Colonic mucosa (tissue), 4 donors: ENCODE data around the gene PSAP. TPM values are rescaled to one million over a fixed set of nuclear protein-coding genes. Genes with fewer than 3 reads are reported as not detected.

ENCODE experiments used
- DNase-seq: peaks from one replicate; pipeline ENCODE4 v3.0.0-alpha.2; 2020
- H3K27ac ChIP-seq: fragments of 200-600 bp; one replicate; pipeline ENCODE4 v1.8.0; 2021
- H3K27me3 ChIP-seq: fragments of 200-600 bp; one replicate; pipeline ENCODE4 v1.8.0; 2021
- H3K36me3 ChIP-seq: fragments of 200-600 bp; one replicate; pipeline ENCODE4 v1.8.0; 2021
- H3K4me1 ChIP-seq: fragments of 200-600 bp; one replicate; pipeline ENCODE4 v1.8.0; 2021; ENCODE audit warnings: mild to moderate bottlenecking
- H3K4me3 ChIP-seq: fragments of 200-600 bp; one replicate; pipeline ENCODE4 v1.8.0; 2021
- H3K9ac ChIP-seq, 2 donors: one replicate each; pipeline ENCODE4 v1.7.0; 2013; ENCODE audit warnings: control low read depth in 2 of 2, low read depth in 2 of 2, low read length in 2 of 2
- H3K9me3 ChIP-seq: fragments of 200-600 bp; one replicate; pipeline ENCODE4 v1.8.0; 2021
- intact Hi-C: fragments of 100-400 bp; cut with DNase I; formaldehyde crosslinking; loops from one replicate; pipeline ENCODE4 v1.14.1; 2022
- total RNA-seq, 2 donors: library from RNA; stranded (reverse); fragmentation: NEBNext Ultra II Directional in 1 of 2; extraction: Animal tissue kit (Norgen Biotek cat#: 25700) in 1 of 2; gene quantifications; one replicate each; pipeline ENCODE4 v1.2.1, GENCODE V29; 2021
- TF ChIP-seq, protein P1 (sequence below): fragments of 200-600 bp; IDR thresholded peaks from one replicate; pipeline ENCODE4 v1.8.0; 2022; ENCODE audit warnings: antibody characterized with exemption, mild to moderate bottlenecking
- donor health status: healthy.
- donor health status: DM: no; HTN: no; CAD: no.
- donor health status: DM: no; HTN: no; CAD: no.

The PSAP gene
- total RNA-seq, 2 donors from 2014 or later = 363 to 629 TPM

DNA sequence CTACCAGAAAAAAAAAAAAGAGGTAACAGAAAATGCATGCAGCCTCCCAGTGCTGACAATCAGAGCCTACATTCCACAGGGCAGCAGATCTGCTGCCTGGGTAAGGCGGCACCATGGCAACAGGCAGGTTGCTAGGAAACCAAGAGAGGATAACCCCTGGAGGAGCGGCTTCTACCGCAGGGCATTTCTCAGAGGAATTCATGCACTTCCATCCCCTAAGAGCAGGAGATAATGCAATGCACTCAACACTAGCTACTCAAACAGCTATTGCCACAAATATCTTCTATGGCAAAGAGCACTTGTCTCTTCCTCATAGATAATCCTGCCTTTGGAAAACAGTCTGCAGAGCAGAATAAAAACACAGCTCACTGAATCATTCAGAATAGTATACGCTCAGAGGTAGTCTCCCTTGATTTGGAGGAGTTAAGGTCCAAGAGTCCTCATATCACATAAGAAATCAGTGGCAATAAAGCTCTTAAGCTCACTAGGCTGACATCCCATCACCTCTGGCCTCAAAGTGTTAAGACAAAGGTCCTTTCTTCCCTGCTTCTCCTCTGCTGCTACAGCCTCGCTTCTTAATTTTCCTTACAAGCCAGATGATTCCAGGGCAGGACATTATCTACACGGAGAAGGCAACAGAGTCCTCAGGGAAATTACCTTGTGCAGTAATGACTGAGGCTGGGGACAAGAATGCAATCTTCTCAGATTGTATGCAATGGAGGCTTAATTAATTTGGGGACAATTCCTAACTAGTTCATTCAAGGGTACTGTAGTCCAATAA, 10.7 kb downstream of the PSAP start:
- Histone ChIP-seq H3K4me1 (peaks cover 12% of the 10 kb centered on the region), H3K9ac (no peak overlapping the region), H3K27me3 (no peaks in the 10 kb centered on the region), H3K36me3 (no peaks in the 10 kb centered on the region), H3K27ac (no peak overlapping the region), H3K4me3 (no peak overlapping the region), H3K9me3 (no peaks in the 10 kb centered on the region)
- DNase-seq = peak; percentile 58
- intact Hi-C loops = no loop called here
- TF ChIP-seq, protein P1, sequence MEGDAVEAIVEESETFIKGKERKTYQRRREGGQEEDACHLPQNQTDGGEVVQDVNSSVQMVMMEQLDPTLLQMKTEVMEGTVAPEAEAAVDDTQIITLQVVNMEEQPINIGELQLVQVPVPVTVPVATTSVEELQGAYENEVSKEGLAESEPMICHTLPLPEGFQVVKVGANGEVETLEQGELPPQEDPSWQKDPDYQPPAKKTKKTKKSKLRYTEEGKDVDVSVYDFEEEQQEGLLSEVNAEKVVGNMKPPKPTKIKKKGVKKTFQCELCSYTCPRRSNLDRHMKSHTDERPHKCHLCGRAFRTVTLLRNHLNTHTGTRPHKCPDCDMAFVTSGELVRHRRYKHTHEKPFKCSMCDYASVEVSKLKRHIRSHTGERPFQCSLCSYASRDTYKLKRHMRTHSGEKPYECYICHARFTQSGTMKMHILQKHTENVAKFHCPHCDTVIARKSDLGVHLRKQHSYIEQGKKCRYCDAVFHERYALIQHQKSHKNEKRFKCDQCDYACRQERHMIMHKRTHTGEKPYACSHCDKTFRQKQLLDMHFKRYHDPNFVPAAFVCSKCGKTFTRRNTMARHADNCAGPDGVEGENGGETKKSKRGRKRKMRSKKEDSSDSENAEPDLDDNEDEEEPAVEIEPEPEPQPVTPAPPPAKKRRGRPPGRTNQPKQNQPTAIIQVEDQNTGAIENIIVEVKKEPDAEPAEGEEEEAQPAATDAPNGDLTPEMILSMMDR = no peak

GRCh38 chr10:71838264-71839211, 12.5 kb downstream of the PSAP start:
- intact Hi-C loops = loop anchor here (10.0 kb wide), 1 partner anchor 56 kb away; no protein-coding TSS in a partner anchor
- H3K9ac ChIP-seq = no peak overlapping the region
- H3K9me3 ChIP-seq = no peaks in the 10 kb centered on the region
- no peak overlapping the region for H3K27ac ChIP-seq
- no peaks in the 10 kb centered on the region for H3K36me3 ChIP-seq
- no peaks in the 10 kb centered on the region for H3K27me3 ChIP-seq
- TF ChIP-seq, protein P1 = no peak
- H3K4me1 ChIP-seq = peaks cover 12% of the 10 kb centered on the region
- DNase-seq = no peak
- no peak overlapping the region for H3K4me3 ChIP-seq

DNA sequence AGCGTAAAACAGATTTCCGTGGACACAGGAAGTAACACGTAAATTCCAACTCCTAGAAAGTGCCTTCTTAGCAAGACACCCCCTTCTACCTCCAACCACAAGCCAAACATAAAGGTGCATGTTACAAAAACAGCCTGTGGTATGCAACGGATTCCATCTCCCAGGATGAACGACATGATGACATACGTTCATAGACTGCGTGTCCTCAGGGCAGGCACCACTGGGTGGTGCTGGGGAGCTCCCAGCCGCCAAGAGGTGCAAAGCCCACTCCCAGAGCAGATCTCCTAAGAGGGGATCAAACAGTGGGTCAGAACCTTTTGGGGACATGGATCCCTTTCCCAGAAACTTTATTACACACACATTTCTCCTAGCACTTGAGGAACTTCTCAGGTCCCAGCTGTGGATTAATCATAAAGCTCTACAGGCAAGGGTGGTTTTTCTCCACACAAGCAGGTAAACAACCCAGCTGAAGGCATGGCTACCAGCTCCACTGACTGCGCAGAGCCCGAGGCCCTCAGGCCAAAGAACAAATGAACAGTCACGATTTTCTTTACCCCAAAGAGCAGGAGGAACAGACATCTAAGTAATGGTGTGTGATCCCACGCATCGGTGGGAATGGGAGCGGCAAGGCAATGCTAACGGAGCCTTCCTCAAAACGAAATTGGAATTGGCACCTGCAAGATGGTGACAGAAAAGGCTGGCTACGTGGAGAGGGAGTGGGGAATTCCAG, 13.8 kb downstream of the PSAP start:
- intact Hi-C loops = loop anchor here (10.0 kb wide), 1 partner anchor 58 kb away; no protein-coding TSS in a partner anchor
- H3K27ac ChIP-seq = peak overlapping the region; percentile 27
- no peaks in the 10 kb centered on the region for H3K36me3 ChIP-seq
- TF ChIP-seq, protein P1 = no peak
- H3K4me3 ChIP-seq = no peak overlapping the region
- H3K9ac ChIP-seq = no peak overlapping the region
- no peak for DNase-seq
- no peaks in the 10 kb centered on the region for H3K27me3 ChIP-seq
- H3K9me3 ChIP-seq = no peaks in the 10 kb centered on the region
- peaks cover 12% of the 10 kb centered on the region for H3K4me1 ChIP-seq

- DNase-seq = no peak
- H3K4me3 ChIP-seq = no peak overlapping the region
- H3K36me3 ChIP-seq = no peaks in the 10 kb centered on the region
- peak overlapping the region; percentile 27 for H3K27ac ChIP-seq
- H3K9ac ChIP-seq = no peak overlapping the region
- H3K27me3 ChIP-seq = no peaks in the 10 kb centered on the region
- TF ChIP-seq, protein P1 = no peak
- intact Hi-C loops = loop anchor here (10.0 kb wide), 1 partner anchor 58 kb away; no protein-coding TSS in a partner anchor
- peaks cover 12% of the 10 kb centered on the region for H3K4me1 ChIP-seq
- H3K9me3 ChIP-seq = no peaks in the 10 kb centered on the region
Observed at GRCh38 chr10:71836596-71836974, 14.5 kb downstream of the PSAP start.
